Measurements from ENCODE around the gene DPH2.

DNA sequence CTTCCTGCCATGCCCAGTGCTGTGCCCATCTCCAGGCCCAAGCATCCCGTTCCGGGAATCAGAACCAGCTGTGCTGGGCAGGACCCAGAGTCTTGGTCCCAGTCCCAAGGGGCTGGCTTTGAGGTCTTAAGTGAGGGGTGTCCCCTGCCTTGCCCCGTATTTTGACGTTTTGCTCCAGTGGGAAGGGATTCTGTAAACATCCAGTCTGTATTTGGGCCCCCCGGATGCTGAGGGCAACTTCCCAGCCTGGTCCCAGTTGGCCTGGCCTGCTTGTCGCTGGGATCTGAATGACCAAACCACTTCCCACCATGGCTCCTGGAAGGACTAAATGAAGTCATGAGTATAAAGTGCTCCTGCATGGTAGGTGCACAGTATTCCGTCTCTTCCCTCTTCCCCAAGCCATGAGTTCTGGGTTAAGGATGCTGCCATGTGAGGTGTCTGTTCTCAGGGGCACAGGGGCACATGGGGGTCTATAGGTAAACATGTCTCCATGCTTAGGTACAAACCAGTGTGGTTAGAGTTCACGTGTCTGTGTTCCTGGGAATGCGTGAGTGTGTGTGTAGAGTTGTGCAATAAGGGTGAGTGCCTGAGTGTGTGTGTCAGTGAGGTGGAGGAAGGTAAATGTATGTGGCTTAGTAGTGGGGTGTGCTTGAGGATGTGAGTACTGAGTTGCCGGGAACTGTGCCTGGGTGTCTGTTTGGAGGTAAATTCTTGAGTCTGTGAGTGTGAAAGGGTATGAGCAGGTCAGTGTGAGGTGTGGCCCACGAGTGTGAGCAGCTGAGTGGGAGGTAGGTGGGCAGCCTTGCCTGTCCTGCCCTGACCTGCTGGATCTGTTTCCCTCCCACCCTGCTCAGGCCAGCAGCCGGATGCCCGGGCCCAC, 10.7 kb downstream of the DPH2 start:
- TF ChIP-seq, protein P1, sequence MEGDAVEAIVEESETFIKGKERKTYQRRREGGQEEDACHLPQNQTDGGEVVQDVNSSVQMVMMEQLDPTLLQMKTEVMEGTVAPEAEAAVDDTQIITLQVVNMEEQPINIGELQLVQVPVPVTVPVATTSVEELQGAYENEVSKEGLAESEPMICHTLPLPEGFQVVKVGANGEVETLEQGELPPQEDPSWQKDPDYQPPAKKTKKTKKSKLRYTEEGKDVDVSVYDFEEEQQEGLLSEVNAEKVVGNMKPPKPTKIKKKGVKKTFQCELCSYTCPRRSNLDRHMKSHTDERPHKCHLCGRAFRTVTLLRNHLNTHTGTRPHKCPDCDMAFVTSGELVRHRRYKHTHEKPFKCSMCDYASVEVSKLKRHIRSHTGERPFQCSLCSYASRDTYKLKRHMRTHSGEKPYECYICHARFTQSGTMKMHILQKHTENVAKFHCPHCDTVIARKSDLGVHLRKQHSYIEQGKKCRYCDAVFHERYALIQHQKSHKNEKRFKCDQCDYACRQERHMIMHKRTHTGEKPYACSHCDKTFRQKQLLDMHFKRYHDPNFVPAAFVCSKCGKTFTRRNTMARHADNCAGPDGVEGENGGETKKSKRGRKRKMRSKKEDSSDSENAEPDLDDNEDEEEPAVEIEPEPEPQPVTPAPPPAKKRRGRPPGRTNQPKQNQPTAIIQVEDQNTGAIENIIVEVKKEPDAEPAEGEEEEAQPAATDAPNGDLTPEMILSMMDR (IDR thresholded peaks at IDR 0.05) = no peak
- TF ChIP-seq POLR2AphosphoS5 (IDR thresholded peaks at IDR 0.05) = no peak

Data from transverse colon (tissue), 4 donors.